ENCODE measurements around the gene TENM4.
"Not testable (repeated sequence)": the region's sequence is repeated elsewhere in the genome, so short reads cannot be mapped to it uniquely, and the experiment has no call there.

The TENM4 gene

DNA sequence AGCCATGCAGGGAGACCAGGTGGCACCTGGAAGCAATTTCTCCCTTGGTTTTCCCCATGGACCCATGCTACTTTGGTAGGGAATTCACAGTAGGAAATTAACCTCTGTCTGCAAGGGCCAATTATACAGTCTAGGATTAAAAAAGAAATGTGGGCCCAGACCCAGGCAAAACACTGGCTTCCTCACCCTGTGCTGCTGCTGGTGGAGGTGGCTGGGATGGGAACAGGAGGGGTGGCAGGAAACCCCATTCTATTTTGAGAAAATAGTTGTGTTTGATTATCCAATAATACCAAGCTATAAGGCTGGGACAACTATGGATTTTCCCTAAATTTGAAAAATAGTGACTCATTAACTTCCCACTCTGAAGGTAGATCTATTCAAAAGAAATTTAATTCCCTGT, 449.1 kb downstream of the TENM4 start:
- no peak for DNase-seq

- DNase-seq = no peak
Measured at GRCh38 chr11:78990261-78990660, 450.6 kb downstream of the TENM4 start.

- no peak for DNase-seq
Measured at GRCh38 chr11:78987748-78988147, 453.1 kb downstream of the TENM4 start.

DNA sequence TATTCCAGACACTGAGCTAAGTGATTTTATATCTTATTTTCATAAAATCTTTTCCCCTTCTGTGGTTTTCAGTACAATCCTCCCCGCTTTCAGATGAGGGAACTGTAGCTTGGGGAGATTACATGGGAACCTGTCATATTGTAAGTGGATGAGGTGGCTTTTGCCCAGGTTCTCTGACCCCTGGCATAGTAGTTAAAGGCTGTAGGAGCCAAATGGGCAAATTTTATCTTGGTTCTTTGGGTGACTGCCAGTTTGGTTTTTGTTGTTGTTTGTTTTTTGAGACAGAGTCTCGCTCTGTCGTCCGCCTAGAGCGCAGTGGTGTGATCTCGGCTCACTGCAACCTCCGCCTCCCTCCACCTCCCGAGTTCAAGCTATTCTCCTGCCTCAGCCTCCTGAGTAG, 454.5 kb downstream of the TENM4 start:
- DNase-seq = no peak

DNA sequence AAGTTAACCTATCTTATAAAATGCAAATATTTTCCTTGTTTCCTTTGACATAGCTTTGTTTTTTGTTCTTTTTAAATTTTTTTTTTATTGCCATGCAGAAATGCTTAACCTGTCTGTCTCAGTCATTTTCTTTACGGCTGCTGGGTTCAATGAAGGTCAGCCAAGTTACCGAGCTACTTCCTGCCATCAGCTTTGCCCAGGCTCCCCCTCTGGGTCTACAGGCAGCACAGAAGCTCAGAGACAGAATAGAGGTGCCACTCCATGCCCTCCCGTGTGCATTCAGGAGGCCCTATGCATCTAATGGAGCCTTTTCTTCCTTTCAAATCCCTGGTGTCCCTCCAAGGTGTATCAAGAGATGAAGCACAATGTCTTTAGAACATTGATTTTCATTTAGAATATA, 455.2 kb downstream of the TENM4 start:
- no peak for DNase-seq

DNA sequence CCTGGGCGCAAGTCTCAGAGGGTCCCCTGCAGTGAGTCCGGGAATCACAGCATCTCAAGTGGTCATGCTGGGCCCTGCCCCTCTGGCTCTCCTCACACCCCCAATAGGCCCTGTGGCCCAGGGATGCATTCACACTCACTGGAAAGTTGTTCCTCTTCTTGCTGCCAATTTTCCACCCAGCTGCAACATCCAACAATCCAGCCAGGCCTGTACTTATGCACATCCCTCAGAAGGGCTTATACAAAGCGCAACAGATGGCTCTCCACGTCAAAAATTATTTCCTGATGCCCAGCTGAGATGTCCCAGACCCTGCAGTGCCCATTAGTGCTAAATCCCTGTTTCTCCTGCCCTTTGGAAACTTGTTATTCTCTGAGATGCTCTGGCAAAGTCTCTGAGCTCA, 458.4 kb downstream of the TENM4 start:
- no peak for DNase-seq

DNA sequence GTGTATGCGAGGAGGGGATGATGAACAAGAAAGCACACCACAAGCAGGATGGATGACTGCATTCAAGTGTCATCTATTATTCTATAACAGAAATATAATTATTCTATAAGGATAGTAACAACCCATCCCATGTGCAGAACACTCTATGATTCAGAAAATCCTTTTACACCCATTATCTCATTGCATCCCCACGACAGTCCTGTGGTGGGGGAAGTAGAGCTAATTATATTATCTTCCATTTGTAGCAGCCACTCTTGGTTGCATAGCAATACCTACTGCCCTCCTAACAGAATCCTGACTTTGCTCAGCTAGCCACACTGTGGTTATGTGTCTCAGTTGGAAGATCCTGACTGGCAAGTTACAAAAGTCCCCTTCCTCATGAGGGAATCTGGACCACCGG, 459.7 kb downstream of the TENM4 start:
- no peak for DNase-seq

DNA sequence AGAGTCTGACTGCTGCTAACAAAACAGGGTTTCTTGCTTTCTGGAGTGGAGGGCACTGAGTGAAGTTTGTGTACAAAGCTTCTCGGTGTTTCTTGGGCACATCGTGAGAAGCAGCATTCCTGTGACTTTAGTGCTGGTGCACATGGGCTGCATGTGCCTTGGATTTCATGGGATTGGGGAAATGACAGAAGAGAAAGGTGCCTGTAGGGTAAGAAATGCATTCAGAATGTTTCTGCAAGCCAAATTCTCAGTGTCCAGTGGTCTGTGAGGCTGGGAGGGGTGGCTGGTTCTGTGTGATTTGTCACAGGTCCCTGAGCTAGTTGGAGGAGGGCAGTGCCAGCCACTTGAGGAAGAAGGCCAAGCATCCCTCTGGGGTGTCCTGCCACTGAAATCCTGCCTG, 462.0 kb downstream of the TENM4 start:
- DNase-seq = no peak

DNA sequence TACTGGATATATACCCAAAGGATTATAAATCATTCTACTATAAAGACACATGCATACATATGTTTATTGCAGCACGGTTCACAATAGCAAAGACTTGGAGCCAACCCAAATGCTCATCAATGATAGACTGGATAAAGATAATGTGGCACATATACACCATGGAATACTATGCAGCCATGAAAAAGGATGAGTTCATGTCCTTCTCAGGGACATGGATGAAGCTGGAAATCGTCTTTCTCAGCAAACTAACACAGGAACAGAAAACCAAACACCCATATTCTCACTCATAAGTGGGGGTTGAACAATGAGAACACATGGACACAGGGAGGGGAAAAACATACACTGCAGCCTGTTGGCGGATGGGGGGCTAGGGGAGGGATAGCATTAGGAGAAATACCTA, 463.0 kb downstream of the TENM4 start:
- DNase-seq = not testable (repeated sequence)

GRCh38 chr11:78977009-78977408, 463.8 kb downstream of the TENM4 start:
- DNase-seq = no peak

- no peak for DNase-seq
Measured at GRCh38 chr11:78975081-78975480, 465.7 kb downstream of the TENM4 start.

DNA sequence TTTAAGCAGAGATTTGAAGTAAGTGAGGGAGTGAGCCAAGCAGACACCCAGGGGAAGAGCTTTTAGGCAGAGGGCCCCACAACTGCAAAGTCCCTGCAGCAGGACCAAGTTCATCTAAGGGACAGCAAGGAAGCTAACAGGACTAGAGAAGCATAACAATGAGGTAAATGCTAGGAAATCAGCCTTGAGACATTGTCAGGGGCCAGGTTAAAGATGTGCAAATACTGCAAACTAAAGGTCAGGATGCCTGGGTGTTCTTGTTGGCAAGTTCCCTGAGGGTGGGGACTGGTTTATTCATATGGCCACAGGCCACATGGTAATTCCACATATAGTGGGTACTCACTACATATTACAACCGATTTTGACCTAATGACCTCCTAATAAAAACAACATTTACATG, 467.0 kb downstream of the TENM4 start:
- DNase-seq = no peak

DNA sequence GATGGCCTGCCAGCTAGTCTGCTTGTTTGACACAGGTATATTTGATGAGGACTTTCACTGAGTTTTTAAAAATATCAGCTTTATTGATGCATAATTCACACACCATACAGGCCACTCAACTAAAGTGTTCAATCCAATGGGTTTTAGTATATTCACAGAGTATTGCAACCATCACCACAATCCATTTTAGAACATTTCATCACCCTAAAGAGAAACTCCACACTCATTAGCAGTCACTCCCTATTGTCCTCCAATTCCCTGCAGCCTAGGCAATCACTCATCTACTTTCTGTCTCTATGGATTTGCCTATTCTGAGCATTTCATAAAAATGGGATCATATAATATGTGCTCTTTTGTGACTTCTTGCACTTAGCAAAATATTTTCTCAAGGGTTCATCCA, 468.2 kb downstream of the TENM4 start:
- DNase-seq = no peak

DNA sequence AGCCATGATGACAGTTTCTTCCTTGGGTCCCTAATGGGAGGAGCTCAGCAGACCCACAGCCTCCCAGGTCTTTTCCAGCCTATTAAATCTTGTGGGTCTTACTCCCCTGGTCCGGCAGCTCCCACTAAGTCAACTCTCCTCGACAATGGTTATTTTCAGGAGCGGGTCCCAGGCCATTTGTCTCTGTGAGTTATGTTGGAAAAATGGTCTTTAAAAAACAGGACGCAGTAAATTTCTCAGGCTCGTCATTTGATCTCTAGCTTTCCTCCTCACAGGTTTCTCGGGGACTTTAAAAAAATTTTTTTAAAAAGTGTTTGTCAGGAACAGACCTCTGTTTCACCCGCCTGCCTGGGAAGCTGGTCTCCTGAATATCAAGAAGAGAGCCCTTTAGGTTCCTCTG, 468.7 kb downstream of the TENM4 start:
- DNase-seq = no peak

GRCh38 chr11:78967811-78968210, 473.0 kb downstream of the TENM4 start:
- no peak for DNase-seq

- no peak for DNase-seq
Measured at GRCh38 chr11:78965432-78965831, 475.4 kb downstream of the TENM4 start.

- DNase-seq = no peak
Measured at GRCh38 chr11:78961937-78962701, 478.7 kb downstream of the TENM4 start.

DNA sequence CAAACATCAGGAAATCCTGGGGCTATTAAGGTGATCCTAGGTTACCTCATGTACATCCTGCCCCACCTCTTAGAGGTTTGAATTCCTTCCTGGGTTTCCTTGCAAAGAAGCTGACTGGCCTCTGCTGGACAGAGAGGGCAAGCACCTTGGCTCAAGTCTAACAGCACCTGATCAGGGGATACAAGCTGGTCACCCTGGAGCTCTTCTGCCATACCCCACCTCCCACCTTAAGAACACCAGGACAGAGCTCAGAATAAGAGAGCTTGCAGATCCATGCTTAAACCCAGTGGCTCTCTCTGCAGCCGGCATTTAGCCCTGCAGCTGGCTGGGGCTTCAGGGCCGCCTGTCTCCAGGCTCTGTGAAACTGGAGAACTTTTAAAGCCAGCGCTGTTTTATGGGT, 479.6 kb downstream of the TENM4 start:
- DNase-seq = peak; percentile 28

DNA sequence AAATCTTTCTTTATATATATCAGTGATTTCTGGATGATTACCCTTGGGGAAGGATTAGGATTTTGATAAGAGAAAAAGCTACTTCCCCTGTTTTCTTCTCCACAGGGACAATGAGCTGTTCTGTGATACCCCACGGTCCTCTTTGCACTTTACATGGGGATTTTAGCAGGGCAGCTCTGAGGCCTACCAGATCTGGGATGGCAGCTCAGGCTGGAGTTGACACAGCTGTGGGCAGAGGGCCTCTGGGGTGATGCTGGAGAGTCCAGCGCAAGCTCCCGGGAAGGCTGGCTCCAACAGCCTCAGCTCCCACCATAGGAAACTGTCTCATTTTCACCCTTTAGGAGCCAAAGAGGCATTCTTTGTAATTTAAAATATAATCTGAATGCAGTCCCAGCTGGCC, 482.4 kb downstream of the TENM4 start:
- DNase-seq = no peak

DNA sequence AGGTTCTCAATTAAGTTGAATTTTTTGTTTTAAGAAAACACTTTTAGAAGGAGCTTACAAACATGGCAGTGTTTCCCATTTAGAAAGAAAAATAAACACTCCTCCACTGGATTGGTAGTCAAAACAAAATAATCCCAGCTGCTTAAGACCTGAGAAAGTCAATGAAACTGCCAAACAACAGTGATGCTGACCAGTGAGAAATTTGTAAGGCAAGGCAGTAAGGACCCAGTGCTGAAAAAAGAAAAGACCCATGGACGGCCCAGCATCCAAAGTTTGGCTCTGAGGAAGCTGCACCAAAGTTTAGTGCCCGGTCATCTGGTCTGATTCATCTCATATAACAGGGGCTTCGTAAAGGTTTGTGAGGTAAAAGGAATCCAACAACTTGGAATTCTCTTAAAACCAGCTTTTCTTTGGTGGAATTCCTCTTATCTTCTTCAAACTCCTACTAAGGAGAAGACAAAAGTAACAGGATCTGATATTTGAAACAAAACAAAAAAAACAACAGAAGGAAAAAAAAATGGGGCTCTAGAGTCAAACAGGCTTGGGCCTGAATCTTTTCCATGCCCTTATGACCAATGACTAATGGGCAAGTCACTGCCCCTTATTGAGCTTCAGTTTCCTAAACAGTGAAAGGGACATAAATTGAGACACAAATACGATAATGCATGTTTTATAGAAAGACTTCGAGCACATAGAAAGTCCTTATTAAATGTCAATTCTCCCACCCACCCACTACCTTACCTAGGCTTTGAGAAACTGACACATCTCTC, 483.2 kb downstream of the TENM4 start:
- DNase-seq = no peak

GRCh38 chr11:78954696-78955095, 486.1 kb downstream of the TENM4 start:
- DNase-seq = no peak

- DNase-seq = no peak
Measured at GRCh38 chr11:78954261-78954660, 486.6 kb downstream of the TENM4 start.

GRCh38 chr11:78952890-78953289, 487.9 kb downstream of the TENM4 start:
- DNase-seq = no peak

- DNase-seq = no peak
Measured at GRCh38 chr11:78952175-78952574, 488.7 kb downstream of the TENM4 start.

Measured in suppressor macrophage treated with lipopolysaccharide for 4 hours (primary cell).